Right forelimb (tissue), 1 donor: ENCODE measurements around the gene TJP2.

Experiments
- DNase-seq: peaks from one replicate; pipeline ENCODE4 v3.0.0-alpha.2; 2018

TJP2 gene

GRCh38 chr9:69193685-69194032, 19.6 kb downstream of the TJP2 start:
- no peak for DNase-seq

GRCh38 chr9:69194702-69195418, 20.8 kb downstream of the TJP2 start:
- DNase-seq: no peak

- DNase-seq: no peak
These were observed 21.6 kb downstream of the TJP2 start for GRCh38 chr9:69195668-69196067.

- DNase-seq: no peak
These were observed 23.6 kb downstream of the TJP2 start for GRCh38 chr9:69197687-69198086.

GRCh38 chr9:69198521-69199220, 24.6 kb downstream of the TJP2 start:
- DNase-seq: no peak

- no peak for DNase-seq
These were observed 25.8 kb downstream of the TJP2 start for GRCh38 chr9:69199769-69200470.

GRCh38 chr9:69202556-69202955, 28.5 kb downstream of the TJP2 start:
- DNase-seq: no peak

GRCh38 chr9:69204326-69204725, 30.2 kb downstream of the TJP2 start:
- no peak for DNase-seq

GRCh38 chr9:69204849-69205248, 30.8 kb downstream of the TJP2 start:
- DNase-seq: no peak

GRCh38 chr9:69206047-69206446, 32.0 kb downstream of the TJP2 start:
- DNase-seq: no peak

- no peak for DNase-seq
These were observed 33.4 kb downstream of the TJP2 start for GRCh38 chr9:69207503-69207902.

- no peak for DNase-seq
These were observed 37.5 kb downstream of the TJP2 start for GRCh38 chr9:69211424-69212036.

- DNase-seq: no peak
These were observed 39.6 kb downstream of the TJP2 start for GRCh38 chr9:69213647-69214046.

- DNase-seq: no peak
These were observed 40.9 kb downstream of the TJP2 start for GRCh38 chr9:69214939-69215338.

GRCh38 chr9:69215774-69216485, 41.9 kb downstream of the TJP2 start:
- no peak for DNase-seq

- no peak for DNase-seq
These were observed 44.1 kb downstream of the TJP2 start for GRCh38 chr9:69218166-69218565.

GRCh38 chr9:69221036-69221435, 47.0 kb downstream of the TJP2 start:
- DNase-seq: no peak

- no peak for DNase-seq
These were observed 48.9 kb downstream of the TJP2 start for GRCh38 chr9:69222970-69223369.

- DNase-seq: no peak
These were observed 49.5 kb downstream of the TJP2 start for GRCh38 chr9:69223605-69224004.

- DNase-seq: no peak
These were observed 55.3 kb downstream of the TJP2 start for GRCh38 chr9:69229367-69229766.

GRCh38 chr9:69232135-69232534, 58.1 kb downstream of the TJP2 start:
- no peak for DNase-seq

- DNase-seq: no peak
These were observed 60.6 kb downstream of the TJP2 start for GRCh38 chr9:69234683-69235082.

GRCh38 chr9:69236188-69236587, 62.1 kb downstream of the TJP2 start:
- DNase-seq: no peak
